AG04450 (cell line): ENCODE results near the gene COTL1. TPM values are rescaled to one million over a fixed set of nuclear protein-coding genes. Genes with fewer than 3 reads are reported as not detected.
A peak's percentile ranks its signal among the peaks of the same experiment; 100 is the strongest.

Source experiments
- CTCF ChIA-PET: fragments of 300-600, 350-600 bp; formaldehyde crosslinking; extraction: SDS; loops from one replicate; lab custom pipeline; 2022; ENCODE audit warnings: antibody characterized with exemption, inconsistent platforms; lab: Charles Lee
- POLR2A ChIA-PET: fragments of 350-600 bp; formaldehyde crosslinking; extraction: SDS; loops from one replicate; lab custom pipeline; 2021; ENCODE audit warnings: antibody characterized with exemption, inconsistent platforms; lab: Yijun Ruan, JAX
- DNase-seq: peaks from one replicate; pipeline ENCODE4 v3.0.0-alpha.2; 2011; ENCODE audit warnings: low read depth, low spot score
- H3K27ac ChIP-seq: one replicate; pipeline ENCODE4 v1.5.1; 2012; ENCODE audit warnings: low read depth, low read length, control low read depth
- H3K27me3 ChIP-seq: one replicate; pipeline ENCODE4 v1.6.0; 2012; ENCODE audit warnings: low read length; ENCODE audit not compliant: control insufficient read depth, insufficient read depth
- H3K4me3 ChIP-seq: 2 replicates; pipeline ENCODE4 v1.5.1; 2011; ENCODE audit warnings: mild to moderate bottlenecking, low read depth, low read length, control low read depth
- H3K9me3 ChIP-seq: 2 replicates; pipeline ENCODE4 v1.5.1; 2012; ENCODE audit warnings: low read length; ENCODE audit not compliant: control insufficient read depth, insufficient read depth
- CTCF ChIP-seq: IDR thresholded peaks from 2 replicates; pipeline ENCODE4 v1.5.1; 2011; ENCODE audit warnings: low read depth, low read length, control low read depth, inconsistent platforms
- polyA plus RNA-seq: library from polyadenylated mRNA; depleted of rRNA; stranded (reverse); fragments of >200 nt; gene quantifications from 2 replicates; pipeline ENCODE4 v1.2.3, GENCODE V29; 2011

The COTL1 gene
- polyA plus RNA-seq, 1 experiment: 153 TPM

- CTCF ChIA-PET: no interaction called here
- no peak overlapping the region for H3K4me3 ChIP-seq
- H3K9me3 ChIP-seq: peaks cover 13% of the 10 kb centered on the region
- DNase-seq: no peak
- no peaks in the 10 kb centered on the region for H3K27me3 ChIP-seq
- peak overlapping the region; percentile 98 for H3K27ac ChIP-seq
- POLR2A ChIA-PET: interaction anchor here (2.2 kb wide), 1 partner anchor 15 kb away, joined by 13 read pairs; the partner anchor contains the start of gene COTL1
- no peak for TF ChIP-seq CTCF
Observed at GRCh38 chr16:84603940-84604339, 13.9 kb downstream of the COTL1 start.

- CTCF ChIA-PET: interaction anchor here (1.3 kb wide), 1 partner anchor 123 kb away, joined by 4 read pairs; no protein-coding TSS in a partner anchor
- POLR2A ChIA-PET: interaction anchor here (1.0 to 2.2 kb wide), 2 partner anchors 15 to 71 kb away, joined by 3 to 13 read pairs; partner anchors contain the start of gene COTL1
- peak overlapping the region; percentile 34 for H3K4me3 ChIP-seq
- H3K27me3 ChIP-seq: no peaks in the 10 kb centered on the region
- DNase-seq: peak; percentile 89
- H3K27ac ChIP-seq: peak overlapping the region; percentile 98
- no peak for TF ChIP-seq CTCF
- H3K9me3 ChIP-seq: peaks cover 13% of the 10 kb centered on the region
Observed at GRCh38 chr16:84603140-84603816, 14.6 kb downstream of the COTL1 start.

GRCh38 chr16:84600343-84601229 lies 17.3 kb downstream of the COTL1 start:
- POLR2A ChIA-PET: interaction anchor here (0.6 to 2.0 kb wide), 3 partner anchors 14 to 17 kb away, joined by 3 to 11 read pairs (median 4); partner anchors contain the start of gene COTL1

GRCh38 chr16:84599521-84600202 lies 18.2 kb downstream of the COTL1 start:
- Histone ChIP-seq H3K27ac (peak overlapping the region; percentile 95), H3K9me3 (no peaks in the 10 kb centered on the region), H3K27me3 (no peaks in the 10 kb centered on the region), H3K4me3 (peak overlapping the region; percentile 46)
- peak; percentile 45 for DNase-seq
- ChIA-PET CTCF (interaction anchor here (1.0 to 4.5 kb wide), 3 partner anchors 23 to 94 kb away, joined by 3 to 18 read pairs (median 3); no protein-coding TSS in a partner anchor), POLR2A (interaction anchor here (0.6 to 2.0 kb wide), 5 partner anchors 15 to 181 kb away, joined by 3 to 11 read pairs (median 7); partner anchors contain the start of gene COTL1)
- TF ChIP-seq CTCF: no peak

More at GRCh38 chr16:84600343-84601229, 17.3 kb downstream of the COTL1 start:
- DNase-seq: no peak
- H3K9me3 ChIP-seq: peaks cover 3% of the 10 kb centered on the region; the same call in 1 of the 2 replicates
- no peaks in the 10 kb centered on the region for H3K27me3 ChIP-seq
- no peak overlapping the region for H3K4me3 ChIP-seq
- CTCF ChIA-PET: interaction anchor here (1.0 to 4.5 kb wide), 3 partner anchors 22 to 95 kb away, joined by 3 to 18 read pairs (median 3); no protein-coding TSS in a partner anchor
- no peak for TF ChIP-seq CTCF
- H3K27ac ChIP-seq: peak overlapping the region; percentile 95
